GM12891 (cell line): ENCODE measurements around the gene S100A2.

Source experiments
- POLR2A ChIP-seq: IDR thresholded peaks from 2 replicates; pipeline ENCODE4 v1.6.1; 2011; ENCODE audit warnings: low read depth, low read length, control low read depth
- POLR2AphosphoS5 ChIP-seq: IDR thresholded peaks from 2 replicates; pipeline ENCODE4 v1.6.1; 2011; ENCODE audit warnings: low read depth, low read length, control low read depth
- SPI1 ChIP-seq: IDR thresholded peaks from 2 replicates; pipeline ENCODE4 v1.6.1; 2011; ENCODE audit warnings: low read depth, low read length, control low read depth
- TAF1 ChIP-seq: IDR thresholded peaks from 2 replicates; pipeline ENCODE4 v1.6.1; 2011; ENCODE audit warnings: low read depth, low read length, control low read depth

DNA sequence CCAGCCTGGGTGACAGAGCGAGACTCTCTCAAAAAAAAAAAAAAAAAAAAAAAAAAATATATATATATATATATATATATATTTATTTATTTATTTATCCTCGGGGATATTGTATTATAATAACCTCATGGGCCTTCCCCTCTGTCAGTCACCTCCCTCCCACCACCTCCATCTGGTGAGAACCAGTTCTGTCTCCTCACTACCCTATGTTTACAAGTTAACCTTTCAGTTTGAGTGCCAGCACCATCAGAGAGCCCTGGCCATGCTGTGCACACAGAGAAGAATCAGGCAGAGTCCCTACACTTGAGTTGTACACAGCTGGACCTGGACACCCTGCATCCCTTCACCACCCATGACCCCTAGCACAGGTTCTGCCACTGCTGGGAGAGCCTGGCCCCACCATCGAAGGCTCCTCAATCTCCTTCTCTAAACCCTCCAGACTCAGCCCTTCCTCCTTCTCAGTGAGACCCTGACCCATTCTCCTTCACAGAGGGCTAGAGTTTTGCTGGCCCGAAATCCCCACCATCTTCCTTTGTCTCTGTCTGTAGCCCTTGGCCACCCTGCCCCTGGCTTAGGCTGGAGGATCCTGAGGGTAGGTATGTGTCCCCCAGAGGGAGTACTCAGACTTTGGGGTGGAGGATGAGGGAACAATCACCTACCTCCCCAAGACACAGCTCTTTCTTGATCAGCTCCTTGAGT lies 26.1 kb downstream of the S100A2 start:
- TF ChIP-seq POLR2A (no peak), SPI1 (no peak), POLR2AphosphoS5 (no peak), TAF1 (no peak)
